Stomach (tissue), 4 donors: ENCODE measurements around the gene LRRTM4.

Source experiments
- POLR2A ChIP-seq, 4 donors: fragments of 450-650 bp; IDR thresholded peaks; one replicate each; pipeline ENCODE4 v1.6.1; 2016; ENCODE audit warnings: antibody characterized with exemption in 4 of 4, control low read depth in 2 of 4, mild to moderate bottlenecking in 1 of 4, moderate library complexity in 1 of 4
- TF ChIP-seq, protein P1 (sequence below), 7 experiments: fragments of 450-650 bp in 4 of 7; fragments of 200-600 bp in 3 of 7; sonication (generic) in 3 of 7; IDR thresholded peaks; one replicate each; pipeline ENCODE4 v1.5.1; 2016 to 2019; ENCODE audit warnings: antibody characterized with exemption in 7 of 7, control low read depth in 2 of 7, mild to moderate bottlenecking in 1 of 7

DNA sequence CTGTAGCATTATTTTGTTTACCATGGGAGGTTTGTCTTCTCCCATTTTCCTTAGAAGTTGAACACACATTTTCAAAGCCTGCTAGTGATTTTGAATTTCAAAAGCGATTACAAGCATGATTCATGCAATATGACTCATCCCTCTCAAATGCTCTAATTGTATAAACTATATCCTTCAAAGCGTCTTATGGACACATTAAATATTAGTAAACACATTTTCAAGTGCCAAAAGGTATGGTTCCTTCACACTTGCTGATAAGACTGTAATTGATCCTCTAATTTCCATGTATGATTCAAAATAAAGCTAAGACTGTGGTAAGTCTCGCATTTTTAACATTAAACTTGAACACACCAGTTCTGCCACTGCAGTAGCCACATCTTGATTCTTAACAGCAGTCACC is 512.9 kb downstream of the LRRTM4 start:
- no peak for TF ChIP-seq POLR2A (IDR thresholded peaks at IDR 0.05)
- TF ChIP-seq, protein P1, sequence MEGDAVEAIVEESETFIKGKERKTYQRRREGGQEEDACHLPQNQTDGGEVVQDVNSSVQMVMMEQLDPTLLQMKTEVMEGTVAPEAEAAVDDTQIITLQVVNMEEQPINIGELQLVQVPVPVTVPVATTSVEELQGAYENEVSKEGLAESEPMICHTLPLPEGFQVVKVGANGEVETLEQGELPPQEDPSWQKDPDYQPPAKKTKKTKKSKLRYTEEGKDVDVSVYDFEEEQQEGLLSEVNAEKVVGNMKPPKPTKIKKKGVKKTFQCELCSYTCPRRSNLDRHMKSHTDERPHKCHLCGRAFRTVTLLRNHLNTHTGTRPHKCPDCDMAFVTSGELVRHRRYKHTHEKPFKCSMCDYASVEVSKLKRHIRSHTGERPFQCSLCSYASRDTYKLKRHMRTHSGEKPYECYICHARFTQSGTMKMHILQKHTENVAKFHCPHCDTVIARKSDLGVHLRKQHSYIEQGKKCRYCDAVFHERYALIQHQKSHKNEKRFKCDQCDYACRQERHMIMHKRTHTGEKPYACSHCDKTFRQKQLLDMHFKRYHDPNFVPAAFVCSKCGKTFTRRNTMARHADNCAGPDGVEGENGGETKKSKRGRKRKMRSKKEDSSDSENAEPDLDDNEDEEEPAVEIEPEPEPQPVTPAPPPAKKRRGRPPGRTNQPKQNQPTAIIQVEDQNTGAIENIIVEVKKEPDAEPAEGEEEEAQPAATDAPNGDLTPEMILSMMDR (IDR thresholded peaks at IDR 0.05): no peak
